HG03196 (cell line): ENCODE measurements around the gene LMOD3.

Source experiments
- ATAC-seq: cut with Tn5 transposase; IDR thresholded peaks from one replicate; pipeline ENCODE4 v1.9.1; 2021; ENCODE audit not compliant: unreplicated experiment

The LMOD3 gene

DNA sequence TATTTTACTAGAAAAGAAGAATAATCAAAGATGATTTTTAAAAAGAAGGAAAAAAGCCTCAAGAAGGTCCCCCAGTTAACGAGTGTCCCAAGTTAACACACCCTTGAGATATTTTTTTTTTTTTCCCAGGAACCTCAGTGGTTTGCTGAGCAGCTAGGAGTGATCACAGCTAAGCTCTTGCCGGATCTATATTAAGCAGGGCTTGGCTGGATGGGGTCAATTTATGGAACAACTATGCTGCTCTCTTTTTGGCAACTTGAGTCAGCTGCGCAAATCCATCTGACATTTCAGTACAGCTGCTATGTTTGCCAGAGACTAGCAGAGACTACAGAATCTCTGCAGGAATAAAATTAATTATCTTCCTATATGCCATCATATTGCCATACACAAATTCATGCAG, at the start of gene LMOD3:
Gene LMOD3, minus strand, starts transcription at position 193 of the 400 bp plus-strand sequence. CDS start 209 bp downstream, outside the sequence.
- ATAC-seq: no peak

- no peak for ATAC-seq
Measured at GRCh38 chr3:69172058-69172457, 49.7 kb upstream of the LMOD3 start.

- ATAC-seq: no peak
Measured at GRCh38 chr3:69166446-69166845, 44.1 kb upstream of the LMOD3 start.

DNA sequence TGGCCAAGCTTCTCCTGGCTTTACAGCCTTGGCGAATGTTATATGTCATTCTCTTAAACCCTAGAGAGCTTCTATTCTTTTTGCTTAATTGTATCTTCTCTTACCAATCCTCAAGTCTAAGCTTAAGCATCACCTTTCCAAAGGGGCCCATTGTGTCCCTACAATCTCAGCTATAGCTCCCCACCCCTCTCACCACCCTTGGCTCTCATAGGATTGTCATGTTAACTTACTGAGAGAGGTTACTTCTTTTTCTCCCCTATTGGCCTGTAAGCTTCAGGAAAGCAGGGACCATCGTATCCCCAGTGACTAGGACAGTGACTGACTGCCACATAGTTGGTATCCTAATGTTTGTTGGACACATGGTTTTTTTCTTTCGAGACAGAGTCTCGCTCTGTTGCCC, 43.3 kb upstream of the LMOD3 start:
- ATAC-seq: no peak

GRCh38 chr3:69164296-69164695, 41.9 kb upstream of the LMOD3 start:
- no peak for ATAC-seq

DNA sequence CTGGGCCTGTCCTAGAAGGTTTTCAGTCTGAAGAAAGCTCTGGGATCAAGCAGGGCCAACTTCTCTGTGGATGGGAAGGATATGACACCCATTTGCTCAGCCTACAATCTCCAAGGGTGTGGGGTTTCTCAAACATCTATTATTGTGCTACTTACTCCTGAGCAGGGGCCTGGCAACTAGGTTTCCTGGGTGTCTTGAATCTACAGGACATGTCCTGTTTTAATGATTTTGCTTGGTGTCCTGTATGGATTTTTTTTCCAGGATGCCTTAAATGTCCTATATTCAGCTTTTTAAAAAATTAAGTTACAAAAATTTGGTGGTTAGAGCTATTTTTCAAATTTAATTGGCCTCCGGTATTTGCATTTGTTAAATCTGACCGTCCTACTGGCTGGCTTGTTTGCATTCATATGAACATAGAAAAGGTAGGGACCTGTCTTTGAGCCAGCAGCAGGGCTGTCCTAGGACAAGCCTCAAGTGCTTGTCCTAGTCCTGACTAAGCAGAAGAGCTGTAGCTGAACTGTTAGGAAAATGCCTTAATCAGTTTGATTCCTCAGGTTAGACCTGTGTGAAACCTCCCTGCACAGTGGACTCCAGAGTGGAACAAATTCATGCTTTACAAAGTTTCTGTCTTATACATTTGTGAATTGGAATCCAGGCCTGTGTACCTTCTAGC, 40.0 kb upstream of the LMOD3 start:
- ATAC-seq: no peak

DNA sequence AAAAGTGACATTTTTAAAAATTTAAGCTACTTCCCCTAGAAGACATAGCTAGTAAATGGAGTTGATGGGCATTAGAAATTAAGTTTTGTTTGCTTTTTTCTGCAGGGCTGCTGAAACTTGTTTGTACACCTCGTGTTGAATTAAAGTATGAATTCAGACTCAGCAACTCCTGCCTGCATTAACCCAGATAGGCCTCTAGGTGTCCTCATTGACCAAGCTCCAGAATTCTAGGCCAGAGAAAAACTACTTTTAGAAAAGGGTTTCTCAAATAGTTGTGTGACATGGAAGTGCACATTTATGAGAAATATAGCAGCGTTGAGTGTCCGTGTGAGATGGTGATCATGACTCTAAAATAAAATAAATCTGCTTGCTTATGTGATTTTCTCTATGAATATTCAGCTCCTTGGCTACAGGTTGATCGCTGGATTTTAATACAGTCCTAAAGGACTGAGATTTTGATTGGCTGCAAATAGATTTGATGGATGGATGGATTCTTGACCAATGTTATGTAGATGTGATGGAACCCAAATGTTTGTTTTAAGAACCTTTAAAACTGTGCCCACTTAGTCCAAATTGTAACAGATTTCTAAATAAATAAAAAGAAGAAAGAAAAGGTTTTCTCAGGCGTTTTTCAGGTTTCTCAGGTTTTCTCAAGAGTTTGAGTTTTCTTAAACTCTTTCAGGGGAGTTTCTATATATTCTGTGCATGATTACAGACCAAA, 39.4 kb upstream of the LMOD3 start:
- no peak for ATAC-seq

DNA sequence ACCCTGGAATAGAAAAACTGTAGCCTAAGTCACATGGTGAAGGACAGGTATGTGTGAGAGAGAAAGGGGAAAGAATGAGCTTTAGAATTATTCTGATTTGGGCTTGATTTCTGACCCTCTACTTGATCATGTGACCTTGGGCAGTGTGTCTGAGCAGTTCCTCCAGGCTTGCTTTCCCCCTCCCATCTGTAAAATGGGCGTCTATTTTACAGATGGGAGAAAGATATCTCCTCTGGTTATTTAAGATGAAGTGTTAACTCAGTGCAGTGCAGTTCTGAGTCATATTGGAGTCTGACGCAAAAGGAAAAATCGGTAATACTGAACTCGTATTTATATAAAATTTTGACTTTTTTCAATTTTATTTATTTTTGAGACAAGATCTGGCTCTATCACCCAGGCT, 38.1 kb upstream of the LMOD3 start:
- no peak for ATAC-seq

DNA sequence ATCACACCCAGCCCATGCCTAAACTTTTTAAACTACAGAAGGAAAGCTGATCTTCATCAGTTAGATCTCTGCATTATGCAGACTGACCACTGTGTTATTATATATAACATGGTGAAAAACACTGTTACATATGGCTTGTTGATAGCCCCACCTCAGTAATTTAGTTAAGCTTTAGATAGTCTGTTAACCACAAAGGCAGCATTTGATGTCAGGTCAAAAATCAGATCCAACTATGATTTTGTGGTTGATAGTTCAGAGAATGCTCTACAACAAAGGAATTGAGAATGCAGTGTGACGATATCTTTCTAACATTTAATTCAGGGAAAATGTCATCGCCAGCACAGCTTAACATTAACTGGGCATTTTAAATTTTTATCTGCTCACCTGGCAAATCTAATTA, 37.7 kb upstream of the LMOD3 start:
- no peak for ATAC-seq

GRCh38 chr3:69149586-69149985, 27.2 kb upstream of the LMOD3 start:
- ATAC-seq: no peak

DNA sequence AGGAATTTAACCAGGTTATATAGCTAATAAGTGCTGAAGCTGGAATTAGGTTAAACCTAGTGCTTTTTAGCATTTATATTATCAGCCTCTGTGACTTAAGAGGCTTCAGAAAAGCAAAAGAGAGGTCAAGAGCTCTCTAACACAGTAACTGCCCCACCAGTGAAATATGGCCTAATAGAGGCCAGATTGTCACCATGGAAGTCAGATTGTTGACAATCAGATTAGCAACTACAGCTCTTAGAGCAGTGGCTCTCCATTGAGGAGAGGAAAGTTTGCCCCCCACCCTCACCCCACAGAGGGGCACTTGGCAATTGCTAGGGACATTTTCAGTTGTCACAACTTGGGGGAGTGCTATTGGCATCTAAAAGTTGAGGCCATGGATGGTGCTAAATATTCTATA, 23.3 kb upstream of the LMOD3 start:
- no peak for ATAC-seq

- no peak for ATAC-seq
Measured at GRCh38 chr3:69144631-69145245, 22.3 kb upstream of the LMOD3 start.

DNA sequence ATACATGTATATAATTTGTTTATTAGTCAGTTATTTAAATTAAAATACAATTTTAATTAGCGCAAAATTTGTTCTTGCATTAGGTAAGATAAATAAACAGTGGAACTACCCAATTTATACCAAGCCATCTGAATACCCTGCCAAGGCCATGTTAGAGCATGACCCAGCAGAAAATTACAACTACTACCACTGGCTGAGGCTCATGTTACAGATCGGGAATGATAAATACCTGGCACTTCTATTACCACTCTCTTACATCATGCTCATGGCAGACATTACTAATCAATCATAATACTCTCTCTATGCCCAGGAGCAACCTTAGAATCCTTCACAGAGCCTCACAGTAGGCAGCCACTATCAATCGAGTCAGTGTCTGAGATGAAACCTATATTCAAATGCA, 21.2 kb upstream of the LMOD3 start:
- no peak for ATAC-seq

- ATAC-seq: no peak
Measured at GRCh38 chr3:69142797-69143454, 20.5 kb upstream of the LMOD3 start.

DNA sequence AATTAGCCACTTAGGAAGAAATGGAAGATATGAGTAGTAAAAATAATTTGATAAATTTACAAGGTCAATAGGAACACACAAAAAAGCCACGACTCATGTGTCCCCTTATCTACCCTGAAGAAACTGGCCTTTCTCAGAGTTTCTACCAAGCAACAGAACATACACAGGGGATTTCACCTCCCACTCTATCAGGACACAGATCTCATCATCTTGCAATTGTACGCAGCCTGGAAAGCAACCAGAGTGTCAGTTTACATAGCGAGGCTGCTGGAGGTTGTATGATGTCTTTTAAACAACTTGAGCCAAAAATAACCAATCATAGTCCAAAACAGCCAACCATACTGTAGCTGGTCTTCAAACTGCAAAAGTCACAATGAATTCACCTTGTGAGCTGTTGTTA, 19.7 kb upstream of the LMOD3 start:
- no peak for ATAC-seq

DNA sequence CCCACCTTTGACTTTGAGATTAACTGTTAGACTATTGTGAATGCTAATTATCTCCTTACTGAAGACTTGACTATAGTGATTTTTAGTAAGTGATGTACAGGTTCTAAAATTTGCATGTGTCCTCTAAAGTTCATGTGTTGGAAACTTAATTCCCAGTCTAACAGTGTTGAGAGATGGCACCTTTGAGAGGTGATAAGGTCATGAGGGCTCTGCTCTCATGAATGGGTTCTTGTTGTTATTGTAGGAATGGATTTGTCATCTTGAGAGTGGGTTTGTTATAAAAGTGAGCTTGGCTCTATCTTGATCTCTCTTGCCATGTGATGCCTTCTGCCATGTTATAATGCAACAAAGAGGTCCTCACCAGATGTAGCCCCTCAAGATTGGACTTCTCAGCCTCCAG, 18.9 kb upstream of the LMOD3 start:
- no peak for ATAC-seq

- no peak for ATAC-seq
Measured at GRCh38 chr3:69137412-69137811, 15.0 kb upstream of the LMOD3 start.

DNA sequence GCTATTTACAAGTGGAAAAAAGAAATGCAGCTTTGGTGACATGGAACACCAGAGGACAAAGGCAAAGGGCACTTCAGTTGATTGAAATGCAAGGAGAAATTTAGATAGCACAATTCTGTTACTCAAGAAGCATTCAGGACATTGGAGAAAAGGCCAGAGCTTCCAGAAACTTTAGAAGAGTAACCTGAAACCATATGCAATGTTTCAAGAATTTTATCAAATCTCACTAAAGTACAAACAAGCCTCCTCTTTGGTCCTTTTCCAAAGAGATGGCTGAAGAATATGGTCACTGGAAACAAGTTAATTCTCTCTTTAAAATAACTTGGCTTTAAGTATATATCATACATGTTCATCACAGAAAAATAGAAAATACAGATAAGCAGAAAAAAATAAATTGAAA, 14.6 kb upstream of the LMOD3 start:
- no peak for ATAC-seq

GRCh38 chr3:69130689-69131088, 8.3 kb upstream of the LMOD3 start:
- peak; percentile 80 for ATAC-seq

DNA sequence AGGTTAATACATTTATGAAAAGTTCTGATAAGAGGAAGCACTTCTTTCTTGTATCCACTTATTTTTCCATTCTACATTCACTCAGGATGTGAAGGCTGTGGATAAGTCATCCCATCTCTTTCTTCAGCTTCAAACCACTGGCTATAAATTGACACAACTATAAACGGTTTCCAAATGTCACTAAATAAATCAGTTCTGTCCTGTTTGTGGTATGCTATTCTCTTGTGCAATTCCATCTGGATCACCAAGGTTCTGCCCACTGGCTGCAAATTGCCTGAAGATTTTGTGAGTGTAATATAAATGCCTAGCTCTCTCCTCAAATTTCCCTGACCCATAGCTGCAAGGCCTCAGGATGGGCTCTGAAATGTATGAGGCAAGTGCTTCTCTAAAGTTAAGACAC, 7.1 kb upstream of the LMOD3 start:
- ATAC-seq: no peak

DNA sequence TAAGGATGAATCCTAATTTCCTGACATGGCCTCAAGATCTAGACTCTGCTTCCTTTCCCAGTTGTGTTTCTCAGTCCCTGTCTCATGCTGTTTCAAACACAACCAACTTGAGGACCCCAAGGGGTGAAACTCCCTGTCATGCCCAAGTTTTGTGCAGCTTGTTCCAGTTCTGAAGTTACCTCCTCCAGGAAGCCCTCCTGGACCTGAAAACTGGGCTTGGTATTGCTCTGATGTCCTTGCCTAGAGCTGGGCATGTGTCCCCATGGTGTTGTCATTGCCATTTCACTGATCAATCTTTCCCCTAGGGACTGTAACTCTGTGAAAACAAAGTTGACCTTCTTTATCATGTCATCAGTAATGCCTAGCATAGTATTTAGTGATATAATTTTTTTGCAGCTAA, 6.1 kb upstream of the LMOD3 start:
- ATAC-seq: no peak

- ATAC-seq: no peak
Measured at GRCh38 chr3:69126999-69127398, 4.6 kb upstream of the LMOD3 start.
